Measurements from ENCODE around the gene STX7.

- no peak for TF ChIP-seq CTCF (IDR thresholded peaks at IDR 0.05 in 8 of 11, conservative IDR thresholded peaks at IDR 0.05 in 3 of 11)
- no peak for TF ChIP-seq POLR2AphosphoS5 (IDR thresholded peaks at IDR 0.05)
These were observed 94.5 kb downstream of the STX7 start for GRCh38 chr6:132418235-132418965.
